Esophagus squamous epithelium (tissue), 5 donors: ENCODE measurements around the gene KIAA0232. TPM values are rescaled to one million over a fixed set of nuclear protein-coding genes. Genes with fewer than 3 reads are reported as not detected.

ENCODE experiments used
- DNase-seq: peaks from one replicate; lab custom pipeline; 2025; lab: John Stamatoyannopoulos, UW
- H3K27ac ChIP-seq, 4 donors: fragments of 200-600 bp; sonication (generic); one replicate each; pipeline ENCODE4 v1.5.1; 2016 to 2019; ENCODE audit warnings: mild to moderate bottlenecking in 1 of 4
- H3K27me3 ChIP-seq, 4 donors: fragments of 200-600 bp; sonication (generic); 1 replicate in 3 of 4; 2 replicates in 1 of 4; pipeline versions ENCODE4 v1.5.1 to v1.6.0; 2017 to 2021; ENCODE audit warnings: antibody characterized with exemption in 1 of 4
- H3K36me3 ChIP-seq, 3 donors: fragments of 200-600 bp; sonication (generic); one replicate each; pipeline ENCODE4 v1.5.1; 2016 to 2019
- H3K4me1 ChIP-seq, 3 donors: fragments of 200-600 bp; sonication (generic); one replicate each; pipeline ENCODE4 v1.5.1; 2017 to 2019
- H3K4me3 ChIP-seq, 4 donors: fragments of 200-600 bp; sonication (generic); 1 replicate in 3 of 4; 2 replicates in 1 of 4; pipeline ENCODE4 v1.5.1; 2016 to 2019; ENCODE audit warnings: mild to moderate bottlenecking in 2 of 4, moderate library complexity in 1 of 4
- H3K9me3 ChIP-seq, 3 donors: fragments of 200-600 bp; sonication (generic); one replicate each; pipeline ENCODE4 v1.5.1; 2016 to 2019
- CTCF ChIP-seq, 6 experiments: fragments of 450-650 bp in 4 of 6; fragments of 200-600 bp in 2 of 6; sonication (generic) in 2 of 6; IDR thresholded peaks; one replicate each; pipeline ENCODE4 v1.5.1; 2016 to 2019; ENCODE audit warnings: antibody characterized with exemption in 6 of 6, mild to moderate bottlenecking in 4 of 6, moderate library complexity in 4 of 6
- POLR2A ChIP-seq, 4 donors: fragments of 450-650 bp; IDR thresholded peaks; one replicate each; pipeline ENCODE4 v1.6.1; 2017; ENCODE audit warnings: antibody characterized with exemption in 4 of 4, mild to moderate bottlenecking in 4 of 4, moderate library complexity in 3 of 4
- WGBS, 2 donors: methylation state at CpG; one replicate each; pipeline ENCODE4 v1.1.5; 2018; 5-methylcytosine and 5-hydroxymethylcytosine counted together
- intact Hi-C: fragments of 100-400 bp; cut with DNase I; formaldehyde crosslinking; loops from one replicate; pipeline ENCODE4 v1.15.0; 2022
- total RNA-seq, 4 donors: library from RNA; depleted of rRNA; stranded (reverse); fragments of >200 nt; gene quantifications; one replicate each; pipeline ENCODE4 v1.1.0, GENCODE V29; 2016
- donor health status: DM: yes; HTN: yes; CAD: no.

KIAA0232 gene
- total RNA-seq, 4 donors from 2014 or later: 19.4 to 46.8 (median 35.0) TPM

DNA sequence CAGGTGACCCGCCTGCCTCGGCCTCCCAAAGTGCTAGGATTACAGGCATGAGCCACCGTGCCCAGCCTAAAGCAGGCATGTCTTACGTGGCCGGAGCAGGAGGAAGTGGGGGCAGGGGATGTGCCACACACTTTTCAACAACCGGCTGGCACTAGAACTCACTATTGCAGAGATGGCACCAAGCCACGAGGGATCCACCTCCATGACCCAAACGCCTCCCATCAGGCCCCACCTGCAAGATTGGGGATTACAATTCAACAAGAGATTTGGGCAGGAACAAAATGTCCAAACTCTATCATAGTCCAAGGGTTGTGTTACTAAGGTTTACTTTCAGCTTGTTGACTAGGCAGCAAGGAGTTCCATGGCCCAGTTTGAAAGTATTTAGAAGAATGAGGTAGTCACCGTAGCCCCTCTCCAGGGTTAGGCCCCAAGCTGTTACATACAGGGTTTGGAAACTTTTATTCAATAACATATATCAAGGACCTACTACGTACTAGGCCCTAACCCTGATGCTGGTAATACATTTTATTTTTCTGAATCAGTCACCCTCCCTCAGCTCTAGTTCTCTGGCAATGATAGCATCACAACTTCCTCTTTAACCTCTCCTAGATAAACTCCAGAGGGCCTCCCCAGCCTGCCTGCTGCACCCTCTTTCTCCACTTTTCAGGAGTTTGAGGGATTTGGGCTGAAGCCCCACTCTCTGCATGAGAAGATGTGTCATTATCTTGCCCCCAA, 109.1 kb downstream of the KIAA0232 start:
- Histone ChIP-seq H3K4me1 (peaks cover 13 to 28% (median 14%) of the 10 kb centered on the region in 3 donors), H3K4me3 (peak overlapping the region in 1 of 4 donors; percentile 8), H3K27ac (peak overlapping the region in 3 of 4 donors; percentile 32 to 61 (median 38)), H3K9me3 (no peaks in the 10 kb centered on the region), H3K27me3 (no peaks in the 10 kb centered on the region), H3K36me3 (no peaks in the 10 kb centered on the region)
- DNase-seq: no peak
- TF ChIP-seq POLR2A (IDR thresholded peaks at IDR 0.05): no peak
- TF ChIP-seq CTCF (IDR thresholded peaks at IDR 0.05): no peak
- intact Hi-C loops: no loop called here
- 68 to 73% methylated on average over 5 of the region's 10 CpGs for WGBS, 2 donors

- WGBS, 2 donors: 40 to 45% methylated on average over 7 to 9 of the region's 20 CpGs
Observed at GRCh38 chr4:6892190-6892908, 109.8 kb downstream of the KIAA0232 start.

DNA sequence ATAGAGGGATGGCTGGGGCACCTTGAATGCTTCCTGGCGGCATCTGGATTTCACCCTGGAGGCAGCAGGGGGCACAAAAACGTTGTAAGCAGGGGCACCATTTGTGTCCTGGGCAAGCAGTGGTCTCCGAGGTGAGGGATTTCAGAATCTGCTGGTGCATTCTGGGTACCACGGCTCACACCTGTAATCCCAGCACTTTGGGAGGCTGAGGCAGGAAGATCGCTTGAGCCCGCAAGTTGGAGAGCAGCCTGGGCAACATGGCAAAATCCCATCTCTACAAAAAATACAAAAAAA, 110.3 kb downstream of the KIAA0232 start:
- no peak overlapping the region for H3K4me3 ChIP-seq
- intact Hi-C loops: no loop called here
- H3K27me3 ChIP-seq: no peaks in the 10 kb centered on the region
- H3K4me1 ChIP-seq: peaks cover 13 to 22% (median 14%) of the 10 kb centered on the region in 3 donors
- no peaks in the 10 kb centered on the region for H3K9me3 ChIP-seq
- WGBS, 2 donors: 69 to 80% methylated on average over 5 to 6 of the region's 6 CpGs
- peak overlapping the region in 3 of 4 donors; percentile 13 to 38 (median 32) for H3K27ac ChIP-seq
- TF ChIP-seq CTCF (IDR thresholded peaks at IDR 0.05) (no peak), POLR2A (IDR thresholded peaks at IDR 0.05) (no peak)
- no peak for DNase-seq
- H3K36me3 ChIP-seq: no peaks in the 10 kb centered on the region

More at GRCh38 chr4:6892190-6892908, 109.8 kb downstream of the KIAA0232 start:
- no peak for DNase-seq
- H3K4me3 ChIP-seq: peak overlapping the region in 1 of 4 donors; percentile 8
- H3K27ac ChIP-seq: peak overlapping the region in 3 of 4 donors; percentile 32 to 61 (median 38)
- H3K9me3 ChIP-seq: no peaks in the 10 kb centered on the region
- no peaks in the 10 kb centered on the region for H3K27me3 ChIP-seq
- H3K36me3 ChIP-seq: no peaks in the 10 kb centered on the region
- peak in 1 of 6 experiments; percentile 7 for TF ChIP-seq CTCF (IDR thresholded peaks at IDR 0.05)
- no peak for TF ChIP-seq POLR2A (IDR thresholded peaks at IDR 0.05)
- intact Hi-C loops: no loop called here
- H3K4me1 ChIP-seq: peaks cover 13 to 23% (median 14%) of the 10 kb centered on the region in 3 donors

DNA sequence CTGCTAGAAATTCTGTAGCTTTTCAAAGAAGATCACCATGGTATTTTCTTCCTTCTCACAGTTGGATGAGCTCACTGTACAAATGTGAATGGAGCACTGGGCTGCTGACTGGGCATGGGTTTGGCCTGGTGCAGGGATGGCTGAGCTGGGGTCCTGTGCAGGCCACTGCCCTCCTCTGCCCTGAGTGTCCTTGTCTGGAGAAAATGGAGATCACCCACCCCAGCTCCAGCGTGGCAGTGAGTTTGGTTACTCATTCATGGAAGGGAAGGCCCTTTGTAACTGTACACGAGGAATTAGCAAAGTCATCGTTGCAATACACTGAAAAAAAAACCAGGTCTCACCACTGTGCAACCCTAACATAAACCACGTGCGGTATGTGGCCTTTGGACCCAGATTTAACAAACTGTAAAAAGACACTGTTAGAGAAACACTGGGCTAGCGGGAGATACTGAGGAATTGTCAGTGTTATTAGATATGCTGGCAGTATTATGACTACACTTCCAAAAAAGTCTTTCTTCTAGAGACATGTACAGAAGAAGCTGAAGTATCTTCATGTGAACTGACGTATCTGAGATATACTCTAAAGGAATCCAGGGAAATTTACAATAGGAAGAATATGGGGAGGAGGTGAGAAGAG, 111.0 kb downstream of the KIAA0232 start:
- WGBS, 2 donors: 74 to 82% methylated on average over 6 to 7 of the region's 7 CpGs
- H3K36me3 ChIP-seq: no peaks in the 10 kb centered on the region
- intact Hi-C loops: no loop called here
- no peak overlapping the region for H3K27ac ChIP-seq
- peaks cover 13 to 17% (median 14%) of the 10 kb centered on the region in 3 donors for H3K4me1 ChIP-seq
- H3K9me3 ChIP-seq: no peaks in the 10 kb centered on the region
- H3K4me3 ChIP-seq: no peak overlapping the region
- no peaks in the 10 kb centered on the region for H3K27me3 ChIP-seq
- DNase-seq: no peak
- TF ChIP-seq CTCF (IDR thresholded peaks at IDR 0.05) (no peak), POLR2A (IDR thresholded peaks at IDR 0.05) (no peak)
